Islet of Langerhans (tissue), 1 donor: ENCODE measurements around the gene ARHGEF16.

Experiments used
- FAIRE-seq: peaks from one replicate; lab custom pipeline; 2011; peaks lifted over from hg19 to GRCh38; lab: Jason Lieb, UNC

Gene ARHGEF16

DNA sequence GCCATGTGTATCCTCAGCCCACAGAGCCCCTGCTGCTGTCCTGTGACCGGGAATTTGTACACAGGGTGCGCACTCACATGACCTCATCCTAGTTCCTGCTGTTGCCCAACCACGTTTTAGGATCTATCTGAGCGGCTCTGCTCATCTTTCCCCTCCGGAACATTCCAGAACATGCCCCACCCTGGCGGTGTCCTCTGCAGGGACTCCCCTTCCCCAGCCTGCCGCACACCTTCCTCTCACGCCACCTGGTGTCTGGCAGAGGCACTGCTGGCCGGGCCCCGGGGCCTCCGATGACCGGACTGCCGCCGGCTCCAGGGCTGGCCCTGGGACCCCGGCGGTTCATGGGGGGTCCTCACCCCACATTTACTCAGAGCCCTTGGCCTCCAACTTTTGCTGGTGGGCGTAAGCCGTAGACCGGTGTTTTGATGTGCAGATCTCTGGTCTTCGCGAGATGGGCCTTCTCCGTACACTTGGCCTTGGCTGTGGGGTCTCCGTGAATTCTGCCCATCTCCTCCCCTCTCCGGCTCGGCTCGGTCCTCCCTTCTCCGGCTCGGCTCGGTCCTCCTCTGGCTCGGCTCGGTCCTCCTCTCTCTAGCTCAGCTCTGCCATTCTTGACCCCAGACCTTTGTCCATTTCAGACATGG, 29.5 kb downstream of the ARHGEF16 start:
- no peak for FAIRE-seq

DNA sequence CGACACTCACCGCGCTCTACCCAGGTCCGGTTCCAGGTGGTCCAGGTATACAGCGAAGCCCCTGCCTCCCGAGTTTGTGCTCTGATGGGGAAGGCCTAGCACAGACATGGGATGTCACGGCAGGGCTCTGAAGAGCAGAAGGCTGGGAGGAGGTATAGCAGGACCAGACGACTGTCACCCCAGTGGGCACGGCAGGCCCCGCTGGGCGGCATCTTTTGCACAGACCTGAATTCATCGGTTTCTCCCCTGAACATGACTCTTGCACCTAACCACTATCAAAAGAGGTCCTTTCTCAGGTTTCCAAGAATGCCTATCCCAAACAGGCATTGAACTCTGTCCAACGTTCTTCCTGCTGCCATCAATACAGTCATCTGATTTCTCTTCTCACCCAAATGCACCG, 30.6 kb downstream of the ARHGEF16 start:
- no peak for FAIRE-seq

DNA sequence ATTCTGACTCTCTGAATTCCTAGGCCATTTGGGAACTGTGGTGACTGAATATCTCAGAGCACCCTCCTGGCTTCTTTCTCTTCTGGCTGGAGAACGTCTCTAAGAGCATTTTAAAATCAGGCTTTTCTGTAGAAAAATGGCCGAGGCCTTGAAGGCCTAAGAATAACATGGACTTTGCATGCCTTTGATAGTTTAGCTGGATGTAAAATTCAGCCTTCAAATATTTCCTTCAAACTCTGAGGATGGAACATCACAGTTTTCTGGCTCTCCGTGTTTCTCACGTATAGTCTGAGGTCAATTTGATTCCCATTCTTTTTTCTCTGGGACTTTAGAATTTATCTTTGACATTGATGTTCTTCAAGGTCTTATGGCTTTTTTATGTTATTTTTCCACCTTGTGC, 34.0 kb downstream of the ARHGEF16 start:
- no peak for FAIRE-seq

DNA sequence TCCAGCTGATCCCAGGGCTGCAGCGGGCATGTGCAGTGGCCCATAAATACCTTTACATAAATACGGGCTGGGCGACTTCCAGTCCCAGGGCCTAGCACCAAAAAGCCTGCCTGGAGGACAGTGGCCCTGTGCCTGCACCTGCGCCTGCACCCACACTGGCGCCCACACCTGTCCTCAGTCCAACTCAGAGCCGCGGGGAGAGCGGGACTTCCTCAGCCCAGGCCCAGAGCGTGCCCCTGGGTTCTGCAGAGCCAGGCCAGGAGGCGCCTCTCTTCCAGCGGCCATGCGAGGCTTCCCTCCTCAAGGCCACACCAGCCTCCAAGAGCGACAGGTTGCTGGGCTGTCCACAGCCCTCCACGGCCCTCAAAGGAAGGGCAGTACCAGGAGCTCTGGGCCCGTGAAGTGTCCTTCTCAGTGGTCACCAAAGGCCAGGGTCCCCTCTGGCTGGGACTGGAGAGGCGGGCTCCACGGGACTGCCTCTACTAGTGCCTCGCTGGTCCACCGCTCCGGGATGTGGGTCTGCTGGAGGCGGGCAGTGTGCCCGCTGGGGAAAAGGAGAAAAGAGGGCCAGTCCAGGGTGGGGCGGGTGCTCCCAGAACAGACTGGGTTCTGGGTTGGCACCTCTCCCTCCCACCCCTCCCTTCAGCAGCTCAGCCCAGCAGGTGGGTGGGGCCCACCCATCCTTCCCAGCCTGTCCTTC, 35.7 kb downstream of the ARHGEF16 start:
- no peak for FAIRE-seq

DNA sequence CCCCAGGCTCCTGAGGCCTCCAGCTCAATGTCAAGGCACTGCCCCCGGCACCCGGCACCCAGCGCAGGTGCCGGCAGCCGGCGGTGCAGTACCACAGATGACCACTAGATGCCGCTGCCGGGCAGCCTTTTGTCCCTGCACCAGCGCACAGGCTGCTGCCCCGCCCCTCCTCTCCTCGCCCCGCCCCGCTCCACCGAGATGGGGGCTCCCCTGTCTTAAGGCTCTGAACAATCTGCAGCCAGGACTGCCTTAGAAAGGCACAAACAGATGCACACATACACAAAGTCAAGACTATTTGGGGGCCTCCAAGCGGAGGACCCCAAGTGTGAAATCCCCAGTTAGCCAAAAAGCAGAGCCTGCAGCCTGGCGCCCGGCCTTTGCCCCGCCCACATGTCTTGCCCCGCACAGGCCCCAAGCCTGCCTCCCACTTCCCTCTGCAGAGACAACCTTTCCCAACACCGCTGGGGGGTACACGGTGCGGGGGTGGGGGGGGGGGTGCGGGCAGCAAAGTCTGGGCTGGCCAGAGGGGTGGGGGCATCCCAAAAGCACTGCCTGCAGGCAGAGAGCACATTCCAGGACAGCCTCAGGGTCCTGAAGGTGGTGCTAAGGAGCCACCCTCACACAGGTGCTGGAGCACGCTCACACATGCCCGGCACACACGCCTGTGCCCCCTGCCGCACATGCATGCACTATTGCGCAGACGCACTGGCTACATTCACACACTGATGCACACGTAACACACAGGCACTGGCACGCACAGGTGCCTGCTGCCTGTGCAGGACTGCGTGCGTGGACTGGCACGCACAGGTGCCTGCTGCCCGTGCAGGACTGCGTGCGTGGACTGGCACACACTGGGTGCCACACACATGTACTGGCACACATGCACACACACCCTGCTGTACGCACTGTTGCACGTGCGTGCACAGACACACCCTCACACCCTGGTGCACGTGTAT, 37.1 kb downstream of the ARHGEF16 start:
- no peak for FAIRE-seq

DNA sequence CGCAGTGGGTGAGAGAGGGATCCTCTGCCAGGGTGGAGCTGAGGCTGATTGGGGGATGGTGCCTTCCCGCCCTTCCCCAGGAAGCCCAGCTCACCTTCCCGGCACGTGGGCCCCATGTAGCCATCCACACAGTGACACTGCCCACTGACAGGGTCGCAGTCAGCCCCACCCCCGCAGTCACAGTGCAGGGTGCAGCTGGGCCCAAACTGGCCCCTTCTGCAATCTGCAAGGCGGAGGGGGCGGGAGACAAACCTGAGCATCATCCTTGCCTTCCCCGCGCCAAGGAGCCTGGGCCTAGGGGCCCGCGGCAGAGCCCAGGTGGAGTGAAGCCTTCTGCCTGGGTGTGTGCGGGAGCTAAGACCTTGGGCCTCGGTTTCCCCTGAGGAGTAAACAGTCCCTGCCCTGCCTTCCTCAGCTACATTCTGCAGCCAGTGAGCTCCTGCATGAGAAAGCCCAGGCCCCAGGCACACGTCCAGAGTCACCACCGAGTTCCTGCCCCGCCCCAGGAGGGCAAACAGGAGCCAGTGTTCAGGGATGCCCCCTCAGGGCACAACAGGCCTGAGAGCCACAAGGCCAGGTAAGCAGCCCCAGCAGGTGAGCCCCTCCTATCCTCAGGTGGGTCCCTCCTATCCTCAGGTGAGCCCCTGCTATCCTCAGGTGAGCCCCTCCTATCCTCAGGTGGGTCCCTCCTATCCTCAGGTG, 38.2 kb downstream of the ARHGEF16 start:
- no peak for FAIRE-seq

DNA sequence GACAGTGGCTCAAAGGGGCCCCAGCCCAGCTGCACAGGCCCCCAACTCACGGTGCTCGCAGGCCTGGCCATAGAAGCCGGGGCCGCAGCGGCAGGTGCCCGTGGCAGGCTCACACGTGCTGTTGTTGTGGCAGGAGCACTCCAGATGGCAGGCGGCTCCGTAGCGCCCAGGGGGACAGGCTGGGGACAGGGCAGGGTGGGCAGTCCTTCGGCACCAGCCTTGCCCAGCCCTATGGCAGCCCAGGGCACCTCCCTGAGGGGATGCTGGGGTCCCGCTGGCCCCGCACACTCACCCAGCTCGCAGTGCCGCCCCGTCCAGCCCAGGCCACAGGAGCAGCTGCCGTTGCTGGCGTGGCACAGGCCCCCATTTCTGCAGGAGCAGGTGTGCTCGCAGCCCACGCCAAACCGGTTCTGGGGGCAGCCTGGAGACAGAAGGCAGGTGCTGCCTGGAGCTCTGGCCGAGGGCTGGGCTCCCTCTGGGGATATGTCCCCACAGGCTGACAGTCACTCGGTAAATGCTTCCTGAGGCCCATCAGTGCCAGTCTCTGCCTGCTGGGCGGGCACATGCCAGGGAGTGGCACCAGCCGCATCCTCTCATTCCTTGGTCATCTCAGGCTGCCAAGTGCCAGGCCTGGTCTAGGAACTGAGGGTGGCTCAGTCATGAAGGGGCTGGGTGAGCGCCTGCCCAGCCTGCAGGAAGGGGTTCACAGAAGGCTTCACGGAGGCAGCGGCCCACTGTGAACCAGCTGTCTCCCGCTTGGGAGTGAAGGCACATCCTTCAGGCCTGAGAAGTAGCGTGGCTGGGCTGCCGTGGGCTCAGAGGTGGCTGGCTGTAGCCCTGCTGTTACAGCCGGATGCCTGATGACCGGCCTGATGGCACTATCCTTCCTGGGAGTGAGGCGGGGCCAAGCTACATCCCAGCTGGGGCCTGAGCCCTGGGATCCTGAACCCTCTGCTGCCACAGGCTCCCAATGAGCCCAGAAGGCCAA, 40.1 kb downstream of the ARHGEF16 start:
- no peak for FAIRE-seq

DNA sequence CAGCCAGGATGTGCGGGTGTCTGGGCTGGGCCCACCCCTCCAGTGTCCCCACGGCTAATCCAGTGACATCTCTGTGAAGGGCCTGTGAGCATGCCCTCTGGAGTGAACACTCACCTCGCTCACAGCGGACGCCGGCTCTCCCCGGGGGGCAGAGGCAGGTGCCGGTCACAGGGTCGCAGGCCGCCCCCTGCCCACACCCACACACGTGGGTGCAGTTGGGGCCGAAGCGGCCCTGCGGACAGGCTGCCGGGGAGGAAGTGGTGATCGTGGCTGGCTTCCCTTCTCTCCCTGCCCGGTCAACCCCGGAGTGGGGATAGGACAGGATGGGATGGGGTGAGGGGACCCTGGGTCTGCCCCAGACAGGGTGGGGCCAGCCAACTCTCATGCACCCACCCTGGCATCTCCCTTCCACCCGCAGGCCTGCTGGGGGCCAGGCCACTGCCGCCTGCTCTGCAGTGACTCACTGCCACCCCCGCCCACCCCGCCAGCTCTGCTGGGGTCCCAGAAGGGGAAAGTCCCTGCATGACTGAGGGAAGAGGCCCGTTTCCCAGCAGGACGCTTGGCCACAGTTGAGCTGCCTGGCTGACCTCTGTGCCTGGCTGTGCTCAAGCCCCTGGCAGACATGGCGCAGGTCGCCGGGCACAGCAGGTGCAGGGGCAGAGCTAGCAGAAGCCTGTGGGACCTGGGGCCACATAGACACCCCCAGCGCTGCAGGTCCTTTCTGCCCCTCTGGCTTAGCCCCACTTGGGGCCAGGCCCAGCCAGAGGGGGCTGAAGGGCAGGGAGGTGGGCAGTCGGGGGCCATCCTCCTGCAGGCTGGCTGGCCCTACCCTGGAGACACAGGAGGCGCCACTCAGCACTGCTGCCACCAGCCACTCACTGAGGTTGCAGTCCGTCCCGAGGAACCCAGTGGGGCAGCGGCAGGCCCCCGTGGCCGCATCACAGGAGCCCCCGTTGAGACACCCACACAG, 41.6 kb downstream of the ARHGEF16 start:
- no peak for FAIRE-seq

DNA sequence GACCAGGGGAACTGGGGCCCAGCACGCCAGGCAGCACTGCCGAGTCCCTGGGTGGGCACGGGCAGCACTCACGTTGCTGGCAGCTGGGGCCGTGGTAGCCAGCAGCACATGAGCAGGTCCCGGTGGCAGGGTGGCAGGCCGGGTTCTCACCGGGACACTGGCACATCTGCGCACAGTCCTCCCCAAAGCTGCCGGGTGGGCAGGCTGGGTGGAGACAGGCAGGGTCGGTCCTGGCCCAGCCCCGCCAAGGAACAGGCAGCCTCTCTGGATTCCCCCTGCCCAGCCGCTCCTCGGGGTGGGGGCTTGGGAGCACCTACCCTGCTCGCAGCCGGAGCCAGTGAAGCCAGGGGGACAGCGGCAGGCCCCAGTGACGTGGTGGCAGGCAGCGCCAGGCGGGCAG, 42.5 kb downstream of the ARHGEF16 start:
- FAIRE-seq = no peak

DNA sequence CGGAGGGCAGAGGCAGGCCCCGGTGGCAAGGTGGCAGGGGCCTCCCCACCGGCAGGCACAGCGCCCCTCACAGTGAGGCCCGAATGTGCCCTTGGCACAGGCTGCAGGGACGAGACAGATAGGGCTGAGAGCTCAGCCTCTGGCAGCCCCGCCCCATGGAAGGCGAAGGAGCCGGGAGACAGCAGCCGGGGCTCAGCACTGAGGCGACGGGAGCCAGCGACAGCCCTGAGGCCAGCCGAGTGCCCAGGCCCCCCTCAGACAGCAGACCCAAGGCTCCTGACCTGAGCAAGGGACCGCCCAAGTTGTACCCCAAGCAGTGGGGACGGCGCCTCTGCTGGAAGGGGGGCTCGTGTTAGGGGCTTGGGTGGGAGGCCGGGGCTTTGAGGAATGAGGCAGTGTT, 43.1 kb downstream of the ARHGEF16 start:
- FAIRE-seq = no peak

DNA sequence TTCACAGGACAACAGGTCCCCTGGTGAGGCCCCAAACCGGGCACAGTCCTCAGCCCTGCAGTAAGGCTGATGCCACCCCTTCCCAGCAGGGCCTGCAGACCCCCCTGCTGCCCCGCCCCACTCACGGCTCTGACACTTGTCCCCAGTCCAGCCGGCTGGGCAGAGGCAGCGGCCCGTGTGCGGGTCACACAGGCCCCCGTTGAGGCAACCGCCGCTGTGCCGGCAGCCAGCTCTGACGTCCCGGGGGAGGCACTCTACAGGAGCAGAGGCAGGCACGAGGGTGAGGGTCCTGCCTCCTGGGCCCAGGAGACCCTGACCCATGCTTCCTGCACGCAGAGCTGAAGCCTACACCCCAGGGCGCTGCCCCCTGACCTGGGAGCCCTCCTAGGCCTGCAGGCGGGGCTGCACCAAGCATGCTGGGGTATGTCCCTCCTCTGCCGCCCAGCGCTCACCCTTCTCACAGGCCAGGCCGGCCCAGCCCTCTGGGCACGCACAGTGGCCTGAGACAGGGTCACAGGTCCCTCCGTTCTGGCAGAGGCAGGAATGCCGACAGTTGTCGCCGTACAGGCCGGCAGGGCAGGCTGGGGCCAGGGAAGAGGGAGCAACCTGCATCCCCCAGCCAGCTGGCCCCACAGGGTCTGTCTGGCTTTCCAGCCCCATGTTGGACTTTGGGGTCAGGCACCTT, 43.9 kb downstream of the ARHGEF16 start:
- FAIRE-seq = no peak

DNA sequence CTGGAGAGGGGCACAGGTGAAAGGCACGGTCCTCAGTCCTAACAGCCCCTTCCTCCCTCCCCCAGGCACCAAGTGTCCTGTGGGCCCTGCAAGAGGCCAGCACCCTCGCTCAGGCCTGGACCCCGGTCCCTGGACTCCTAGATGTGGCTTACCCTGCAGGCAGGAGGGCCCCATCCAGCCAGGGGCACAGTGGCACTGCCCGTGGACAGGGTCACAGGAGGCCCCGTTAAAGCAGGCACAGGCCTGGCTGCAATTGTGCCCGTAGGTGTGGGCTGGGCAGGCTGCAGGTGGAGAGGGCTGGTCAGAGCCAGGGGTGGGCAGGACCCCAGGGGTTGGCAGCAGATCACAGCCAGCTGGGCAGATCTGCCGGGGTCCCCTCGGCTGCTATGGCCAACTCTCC, 44.5 kb downstream of the ARHGEF16 start:
- FAIRE-seq = no peak

DNA sequence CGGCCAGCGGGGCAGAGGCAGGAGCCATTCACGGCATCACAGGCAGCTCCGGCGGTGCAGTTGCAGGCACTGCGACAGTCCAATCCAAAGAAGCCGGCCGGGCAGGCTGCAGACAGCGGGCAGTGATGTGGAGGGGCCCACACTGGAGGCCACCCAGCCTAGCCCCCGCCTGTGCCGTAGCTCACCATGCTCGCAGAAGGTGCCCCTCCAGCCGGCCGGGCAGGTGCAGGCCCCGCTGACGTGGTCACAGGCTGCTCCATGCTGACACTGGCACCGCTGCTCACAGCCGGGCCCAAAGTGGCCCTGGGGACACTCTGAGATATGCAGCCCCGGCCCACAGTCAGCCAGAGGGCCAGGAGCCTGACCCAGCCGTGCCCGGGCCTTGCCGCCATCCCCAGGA, 45.1 kb downstream of the ARHGEF16 start:
- FAIRE-seq = no peak

DNA sequence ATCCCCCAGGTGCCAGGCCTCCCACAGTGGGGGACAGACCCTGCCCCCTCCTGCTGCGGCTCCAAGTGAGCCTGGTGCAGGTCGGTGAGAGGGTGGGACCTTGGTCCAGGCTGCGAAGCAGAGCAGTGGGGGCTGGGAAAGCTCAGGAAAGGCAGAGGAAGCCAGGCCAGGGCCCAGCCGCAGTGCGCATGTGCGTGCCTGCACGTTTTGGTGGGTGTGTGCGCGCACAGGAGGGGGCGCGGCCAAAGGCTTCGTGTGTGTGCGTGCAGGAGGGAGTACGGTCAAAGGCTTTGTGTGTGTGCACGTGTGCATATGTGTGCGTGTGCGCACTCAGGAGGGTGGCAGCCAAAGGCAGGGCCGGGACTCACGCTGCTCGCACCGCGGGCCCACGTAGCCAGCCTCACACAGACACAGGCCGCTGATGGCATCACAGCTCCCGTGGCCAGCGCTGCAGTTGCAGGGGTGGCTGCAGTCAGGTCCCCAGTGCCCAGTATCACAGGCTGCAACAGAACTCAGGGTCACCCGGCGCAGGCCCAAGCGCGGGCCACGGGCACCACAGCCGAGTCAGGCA, 45.9 kb downstream of the ARHGEF16 start:
- FAIRE-seq = no peak

DNA sequence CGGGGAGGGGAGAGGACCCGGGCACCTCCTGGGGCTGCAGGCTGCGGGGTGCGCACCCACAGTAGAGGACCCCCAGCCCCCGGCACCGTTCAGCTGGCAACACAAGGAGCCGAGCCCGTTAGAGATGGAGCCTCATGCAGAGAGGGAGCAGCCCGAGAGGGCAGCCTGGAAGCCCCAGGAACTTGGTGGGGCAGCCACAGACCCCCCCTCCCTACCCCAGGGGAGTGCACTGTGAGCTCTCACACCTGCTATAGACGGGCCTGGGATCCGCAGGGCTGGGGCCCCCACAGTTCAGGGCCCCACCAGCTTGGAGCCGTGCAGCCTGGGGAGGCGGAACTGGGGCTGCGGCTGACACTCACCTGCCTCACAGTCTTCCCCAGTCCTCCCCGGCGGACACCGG, 47.0 kb downstream of the ARHGEF16 start:
- no peak for FAIRE-seq

DNA sequence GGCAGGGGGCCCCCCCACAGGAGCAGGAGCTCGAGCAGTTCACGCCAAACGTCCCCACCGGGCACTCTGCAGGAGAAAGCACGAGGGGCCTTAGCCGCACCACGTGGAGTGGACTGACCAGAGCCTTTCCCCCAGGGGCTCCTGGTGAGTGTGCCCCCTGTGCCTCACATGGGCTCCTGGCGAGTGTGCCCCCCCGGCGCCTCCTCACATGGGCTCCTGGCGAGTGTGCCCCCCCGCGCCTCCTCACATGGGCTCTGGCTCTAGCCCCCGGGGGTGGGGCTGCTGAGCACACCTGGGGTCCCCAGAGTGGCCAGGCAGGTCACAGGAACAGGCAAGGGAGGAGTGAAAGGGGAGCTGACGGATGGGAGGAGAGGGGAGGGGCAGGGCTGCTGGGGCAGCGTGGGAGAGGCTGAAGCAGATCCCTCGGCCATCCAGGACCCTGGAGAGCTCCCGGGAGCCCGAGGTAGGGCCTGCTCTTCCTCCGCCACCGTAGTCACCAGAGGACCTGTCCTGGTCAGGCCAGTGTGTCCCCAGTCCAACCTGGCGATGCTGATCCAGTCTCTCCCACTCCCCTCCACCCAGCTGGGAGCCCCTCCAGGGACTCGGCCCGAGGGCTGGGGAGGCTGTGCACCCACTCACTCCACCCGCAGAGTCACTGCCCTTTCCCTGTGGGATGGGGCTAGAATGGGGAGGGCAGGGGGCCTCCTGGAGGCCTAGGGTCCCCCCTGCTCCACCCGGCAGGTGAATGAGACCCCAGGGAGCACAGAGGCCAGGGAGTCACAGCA, 47.6 kb downstream of the ARHGEF16 start:
- no peak for FAIRE-seq

DNA sequence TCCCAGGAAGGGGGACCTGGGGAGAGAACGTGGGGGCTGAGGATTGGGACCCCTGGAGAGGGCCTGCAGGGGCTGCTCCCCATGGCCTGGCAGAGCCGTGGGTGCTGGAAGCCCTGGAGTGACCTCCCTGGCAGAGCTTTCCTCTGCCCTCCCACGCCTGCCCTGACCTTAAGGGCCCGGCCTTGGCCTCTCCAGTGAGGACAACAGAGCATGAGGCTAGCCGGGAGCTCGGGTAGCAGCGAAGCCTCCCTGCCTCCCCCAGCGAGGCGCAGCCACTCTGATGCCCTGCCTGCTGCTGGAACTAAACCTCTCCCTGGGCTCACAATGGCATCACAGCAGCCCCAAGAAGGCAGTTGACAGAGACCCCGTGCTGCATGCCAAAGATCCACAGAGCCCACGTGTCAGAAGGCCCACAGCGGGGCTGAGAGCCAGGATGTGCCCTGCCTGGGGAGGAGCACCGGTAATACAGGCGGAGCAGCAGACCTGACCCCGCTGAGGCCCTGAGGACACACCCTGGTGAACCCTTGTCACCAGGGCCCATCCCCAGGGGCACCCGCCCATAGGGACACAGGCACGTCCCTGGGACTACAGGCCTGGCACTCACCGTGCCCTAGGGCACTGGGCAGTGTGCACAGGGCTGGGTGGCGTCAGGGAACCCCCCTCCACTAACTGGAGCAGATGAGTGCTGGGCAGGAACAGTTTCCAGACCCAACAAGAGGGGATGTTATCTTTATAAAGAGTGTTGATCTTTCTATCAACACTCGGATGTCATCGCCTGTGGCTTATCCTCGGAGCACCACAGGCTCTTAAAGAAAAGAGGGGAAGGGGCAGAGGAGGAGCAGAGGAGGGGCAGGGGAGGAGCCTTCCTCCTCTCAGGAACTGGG, 48.4 kb downstream of the ARHGEF16 start:
- FAIRE-seq = no peak
